GM18519 (cell line): ENCODE measurements around the gene STRN3.

Experiments
- ATAC-seq: cut with Tn5 transposase; IDR thresholded peaks from one replicate; pipeline ENCODE4 v1.9.1; 2021; ENCODE audit warnings: mild to moderate bottlenecking, moderate library complexity; ENCODE audit not compliant: unreplicated experiment, low FRiP score

Gene STRN3

GRCh38 chr14:30876692-30877091 is 149.5 kb downstream of the STRN3 start:
- ATAC-seq, result no peak

- ATAC-seq, result no peak
These were observed 150.5 kb downstream of the STRN3 start for GRCh38 chr14:30875788-30876053.

- ATAC-seq, result no peak
These were observed 151.0 kb downstream of the STRN3 start for GRCh38 chr14:30874999-30875787.

GRCh38 chr14:30874120-30874998 is 151.8 kb downstream of the STRN3 start, which contains the start of gene COCH:
Gene COCH (plus strand): TSS chr14:30874559. CDS start chr14:30874939, 380 bp downstream.
- peak; percentile 61 for ATAC-seq

GRCh38 chr14:30873308-30874119 is 152.7 kb downstream of the STRN3 start:
- no peak for ATAC-seq

- no peak for ATAC-seq
These were observed 153.6 kb downstream of the STRN3 start for GRCh38 chr14:30872602-30873001.

- ATAC-seq, result no peak
These were observed 156.5 kb downstream of the STRN3 start for GRCh38 chr14:30869551-30870155.

GRCh38 chr14:30868736-30869135 is 157.4 kb downstream of the STRN3 start:
- no peak for ATAC-seq

- no peak for ATAC-seq
These were observed 161.2 kb downstream of the STRN3 start for GRCh38 chr14:30864934-30865333.

- ATAC-seq, result no peak
These were observed 165.0 kb downstream of the STRN3 start for GRCh38 chr14:30861200-30861599.

- ATAC-seq, result no peak
These were observed 170.7 kb downstream of the STRN3 start for GRCh38 chr14:30855345-30856037.

- no peak for ATAC-seq
These were observed 171.7 kb downstream of the STRN3 start for GRCh38 chr14:30854492-30854891.

GRCh38 chr14:30853946-30854345 is 172.2 kb downstream of the STRN3 start:
- no peak for ATAC-seq

GRCh38 chr14:30849983-30850382 is 176.2 kb downstream of the STRN3 start:
- ATAC-seq, result no peak

GRCh38 chr14:30849354-30849753 is 176.8 kb downstream of the STRN3 start:
- peak; percentile 89 for ATAC-seq

- ATAC-seq, result no peak
These were observed 177.5 kb downstream of the STRN3 start for GRCh38 chr14:30848449-30849240.
